K562 (cell line): Measurements from ENCODE around the gene C1orf198. TPM values are rescaled to one million over a fixed set of nuclear protein-coding genes. Genes with fewer than 3 reads are reported as not detected.

Source experiments
- ATAC-seq: fragments of 200-7000 bp; cut with Tn5 transposase; 3 replicates; pipeline ENCODE4 v1.9.1; 2020; ENCODE audit warnings: moderate library complexity
- BruUV-seq: library from RNA; stranded (reverse); fragments of 400-500 nt; replicated peaks from 2 replicates; lab custom pipeline; 2021; lab: Mats Ljungman, UMichigan
- CTCF ChIA-PET: fragments of 300-600 bp; formaldehyde crosslinking; extraction: SDS; loops from one replicate; lab custom pipeline; 2021; ENCODE audit warnings: low intra/inter-chr PET ratio; lab: Yijun Ruan, JAX
- POLR2A ChIA-PET: fragments of 300-600, 350-650 bp; sonication (Branson Sonifier 250); formaldehyde crosslinking; extraction: SDS; loops from one replicate; lab custom pipeline; 2021; ENCODE audit warnings: antibody characterized with exemption, inconsistent platforms; lab: Yijun Ruan, JAX
- DNase-seq, 4 experiments: peaks; one replicate each; pipeline versions ENCODE4 v3.0.0 to v3.0.0-alpha.2; 2011 to 2018; ENCODE audit warnings: low spot score in 3 of 4, mixed read lengths in 3 of 4; ENCODE audit errors: extremely low read depth in 1 of 4
- FAIRE-seq: peaks from 2 replicates; lab custom pipeline; 2011; peaks lifted over from hg19 to GRCh38; lab: Jason Lieb, UNC
- H2AFZ ChIP-seq: 2 replicates; pipeline ENCODE4 v1.6.0; 2011; ENCODE audit warnings: low read depth, low read length, control low read depth, inconsistent platforms
- H3K27ac ChIP-seq: fragments of 200-600 bp; 3 replicates; pipeline ENCODE4 v1.8.0; 2011; ENCODE audit warnings: low read depth, mild to moderate bottlenecking, control low read depth, inconsistent platforms, low read length, moderate library complexity, mixed read lengths; ENCODE audit errors: extremely low read depth
- H3K27me3 ChIP-seq, 2 experiments: fragments of 300-600 bp in 1 of 2; 2 replicates in 1 of 2; 3 replicates in 1 of 2; pipeline versions ENCODE4 v1.6.0 to v1.8.0; 2011; ENCODE audit warnings: inconsistent platforms in 2 of 2, low read length in 2 of 2, mild to moderate bottlenecking in 1 of 2, mixed read lengths in 1 of 2, moderate library complexity in 1 of 2; ENCODE audit not compliant: control insufficient read depth in 2 of 2, insufficient read depth in 2 of 2
- H3K36me3 ChIP-seq: fragments of 300-600 bp; 3 replicates; pipeline ENCODE4 v1.8.0; 2011; ENCODE audit warnings: mild to moderate bottlenecking, low read length, inconsistent platforms; ENCODE audit not compliant: control insufficient read depth, insufficient read depth
- H3K4me1 ChIP-seq, 2 experiments: fragments of 200-600 bp in 1 of 2; replicated peaks in 1 of 2; 2 replicates in 1 of 2; 3 replicates in 1 of 2; pipeline versions ENCODE4 v1.5.1 to v1.8.0; 2011; ENCODE audit warnings: inconsistent platforms in 2 of 2, low read length in 2 of 2, mild to moderate bottlenecking in 1 of 2, mixed read lengths in 1 of 2, moderate library complexity in 1 of 2; ENCODE audit not compliant: control insufficient read depth in 2 of 2, insufficient read depth in 2 of 2
- H3K4me2 ChIP-seq: 2 replicates; pipeline ENCODE4 v1.6.1; 2011; ENCODE audit warnings: low read length, control low read depth, inconsistent platforms, mixed read lengths; ENCODE audit not compliant: insufficient read depth
- H3K4me3 ChIP-seq: fragments of 200-600 bp; sonication (generic), shearing (Covaris generic); 2 replicates; pipeline ENCODE4 v1.5.1; 2016; ENCODE audit warnings: control low read depth, inconsistent platforms
- H3K79me2 ChIP-seq: fragments of 200-600 bp; 3 replicates; pipeline ENCODE4 v1.8.0; 2011; ENCODE audit warnings: low read length, inconsistent platforms; ENCODE audit not compliant: control insufficient read depth, insufficient read depth
- H3K9ac ChIP-seq, 2 experiments: 2 replicates each; pipeline versions ENCODE4 v1.6.0 to v1.6.1; 2011; ENCODE audit warnings: low read depth in 2 of 2, low read length in 2 of 2, control low read depth in 1 of 2, inconsistent platforms in 1 of 2, mild to moderate bottlenecking in 1 of 2, mixed read lengths in 1 of 2; ENCODE audit not compliant: insufficient read depth in 1 of 2
- H3K9me1 ChIP-seq: one replicate; pipeline ENCODE4 v1.6.0; 2011; ENCODE audit warnings: inconsistent platforms, mild to moderate bottlenecking, low read length, moderate library complexity; ENCODE audit not compliant: control insufficient read depth, insufficient read depth
- H3K9me3 ChIP-seq: replicated peaks from 2 replicates; pipeline ENCODE4 v1.5.1; 2011; ENCODE audit warnings: low read depth, low read length, inconsistent platforms; ENCODE audit not compliant: control insufficient read depth, insufficient read depth
- H4K20me1 ChIP-seq: replicated peaks from 2 replicates; pipeline ENCODE4 v1.6.1; 2011; ENCODE audit warnings: low read length, inconsistent platforms, mixed read lengths; ENCODE audit not compliant: control insufficient read depth, insufficient read depth
- BRF1 ChIP-seq: IDR thresholded peaks from 3 replicates; pipeline ENCODE4 v1.6.1; 2011; ENCODE audit warnings: borderline replicate concordance, mild to moderate bottlenecking; ENCODE audit not compliant: insufficient read length; ENCODE audit errors: extremely low read depth
- ETV1 ChIP-seq: fragments of 450-650 bp; conservative IDR thresholded peaks from 2 replicates; pipeline ENCODE4 v1.6.1; 2016; ENCODE audit warnings: missing genetic modification characterization, control low read depth, low read depth, missing compliant biosample characterization
- MTA2 ChIP-seq: fragments of 450-650 bp; IDR thresholded peaks from 2 replicates; pipeline ENCODE4 v1.6.1; 2016; ENCODE audit warnings: low read depth
- NRF1 ChIP-seq, 2 experiments: fragments of 450-650 bp; IDR thresholded peaks in 1 of 2; conservative IDR thresholded peaks in 1 of 2; 2 replicates each; pipeline ENCODE4 v1.6.1; 2014; ENCODE audit warnings: mild to moderate bottlenecking in 2 of 2
- NUFIP1 ChIP-seq: fragments of 450-650 bp; IDR thresholded peaks from 2 replicates; pipeline ENCODE4 v1.6.1; 2018; ENCODE audit not compliant: partially characterized antibody
- PTBP1 ChIP-seq: fragments of 200-400 bp; formaldehyde crosslinking; IDR thresholded peaks from 2 replicates; pipeline ENCODE4 v1.6.1; 2017; ENCODE audit warnings: low read depth, low read length
- TARDBP ChIP-seq: fragments of 450-650 bp; IDR thresholded peaks from 2 replicates; pipeline ENCODE4 v1.6.1; 2016
- ZNF561 ChIP-seq: fragments of 450-650 bp; formaldehyde crosslinking; conservative IDR thresholded peaks from 2 replicates; pipeline ENCODE4 v1.4.0; 2020; ENCODE audit warnings: mild to moderate bottlenecking, moderate library complexity
- ZNF76 ChIP-seq: fragments of 250-450 bp; sonication (Bioruptor Pico); IDR thresholded peaks from 2 replicates; pipeline ENCODE4 v1.4.0; 2020; ENCODE audit warnings: mild to moderate bottlenecking, moderate library complexity, borderline replicate concordance
- ZZZ3 ChIP-seq: fragments of 450-650 bp; IDR thresholded peaks from 2 replicates; pipeline ENCODE4 v1.6.1; 2016; ENCODE audit warnings: antibody characterized with exemption, mild to moderate bottlenecking, moderate library complexity
- WGBS: fragments of 100-300 bp; shearing (Covaris generic); methylation state at CpG from one replicate; pipeline ENCODE4 v1.1.6; 2016; ENCODE audit warnings: low coverage, mixed read lengths; ENCODE audit not compliant: insufficient coverage; ENCODE audit errors: missing lambda C conversion rate; 5-methylcytosine and 5-hydroxymethylcytosine counted together
- in situ Hi-C: fragments of 300-500 bp; cut with MboI; formaldehyde crosslinking; loops from 4 replicates; pipeline ENCODE4 v1.15.0; 2018; ENCODE audit warnings: inconsistent platforms, mixed read lengths
- intact Hi-C: fragments of 100-400 bp; cut with micrococcal nuclease; formaldehyde crosslinking; loops from 2 replicates; pipeline ENCODE4 v1.14.2; 2022
- polyA plus RNA-seq, 8 experiments: library from polyadenylated mRNA; depleted of rRNA in 4 of 8; stranded (reverse) in 5 of 8; unstranded in 3 of 8; fragments of >200 nt; fragmentation: Nextera tagmentation in 2 of 8; fragmentation: Illumina TruSeq in 1 of 8; extraction: Ambion mirVana in 2 of 8; extraction: Trizol in 1 of 8; gene quantifications; 2 replicates each; pipeline versions ENCODE4 v1.2.1 to v1.2.3, GENCODE V29; 2011 to 2014; ENCODE audit warnings: inconsistent platforms in 1 of 8, missing spikeins in 1 of 8
- total RNA-seq, 7 experiments: library from RNA; depleted of rRNA in 6 of 7; stranded (reverse); fragments of >200 nt in 6 of 7; fragmentation: Illumina TruSeq in 2 of 7; extraction: Trizol in 2 of 7; gene quantifications; 2 replicates each; pipeline versions ENCODE4 v1.2.1 to v1.2.3, GENCODE V29; 2011 to 2021; ENCODE audit warnings: low replicate concordance in 1 of 7
- TF ChIP-seq, protein P1 (sequence below), 2 experiments: fragments of 150-350 bp in 1 of 2; IDR thresholded peaks; 2 replicates each; pipeline ENCODE4 v1.6.1; 2012 to 2016; ENCODE audit warnings: low read depth in 2 of 2, low read length in 2 of 2, mild to moderate bottlenecking in 1 of 2, moderate library complexity in 1 of 2
- TF ChIP-seq, protein P2 (sequence below): fragments of 250-450 bp; sonication (Bioruptor Pico); IDR thresholded peaks from 2 replicates; pipeline ENCODE4 v1.5.0; 2020; ENCODE audit warnings: mild to moderate bottlenecking, borderline replicate concordance

The C1orf198 gene
- total and polyA plus RNA-seq, 9 of the 15 experiments (the other 6 are each of a cell fraction or from before 2014, with no cell fraction given): 2.0 to 15.1 (median 10.4) TPM

DNA sequence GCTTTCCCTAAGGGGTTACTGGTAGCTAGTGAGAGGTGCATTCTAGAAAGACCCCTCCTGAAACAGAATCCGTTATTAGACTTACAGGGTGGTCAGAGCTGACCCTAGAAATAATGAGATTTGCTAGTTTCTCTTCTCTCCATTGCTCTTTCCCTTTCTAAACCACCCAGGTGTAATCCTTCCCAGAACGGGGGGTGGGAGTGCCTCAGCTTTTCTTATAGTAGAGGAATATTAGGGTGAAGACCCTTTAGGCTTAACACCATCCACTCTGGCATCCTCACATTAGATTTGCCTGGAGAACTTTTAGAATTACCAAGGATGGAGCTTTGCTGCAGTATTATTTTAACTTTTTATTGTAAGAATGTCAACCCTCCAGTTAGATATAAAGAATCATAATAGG, 71.7 kb downstream of the C1orf198 start:
- H4K20me1 ChIP-seq: no peaks in the 10 kb centered on the region; the same call in 1 of the 2 replicates
- H3K4me3 ChIP-seq: no peak overlapping the region
- in situ Hi-C loops (no loop called here), intact Hi-C loops (loop anchor here (5.0 to 10.0 kb wide), 4 partner anchors 164 to 806 kb away; partner anchors contain the start of genes ARV1 and TTC13)
- no peaks in the 10 kb centered on the region for H3K4me1 ChIP-seq
- H3K36me3 ChIP-seq: no peaks in the 10 kb centered on the region
- no peaks in the 10 kb centered on the region for H3K9me1 ChIP-seq
- TF ChIP-seq ZNF76 (no peak), NUFIP1 (no peak), NRF1 (conservative IDR thresholded peaks at IDR 0.05 in 1 of 2, IDR thresholded peaks at IDR 0.05 in 1 of 2) (no peak), TARDBP (no peak), BRF1 (no peak), PTBP1 (no peak), MTA2 (no peak), ZZZ3 (no peak), ETV1 (tag) (no peak), ZNF561 (no peak)
- TF ChIP-seq, protein P1, sequence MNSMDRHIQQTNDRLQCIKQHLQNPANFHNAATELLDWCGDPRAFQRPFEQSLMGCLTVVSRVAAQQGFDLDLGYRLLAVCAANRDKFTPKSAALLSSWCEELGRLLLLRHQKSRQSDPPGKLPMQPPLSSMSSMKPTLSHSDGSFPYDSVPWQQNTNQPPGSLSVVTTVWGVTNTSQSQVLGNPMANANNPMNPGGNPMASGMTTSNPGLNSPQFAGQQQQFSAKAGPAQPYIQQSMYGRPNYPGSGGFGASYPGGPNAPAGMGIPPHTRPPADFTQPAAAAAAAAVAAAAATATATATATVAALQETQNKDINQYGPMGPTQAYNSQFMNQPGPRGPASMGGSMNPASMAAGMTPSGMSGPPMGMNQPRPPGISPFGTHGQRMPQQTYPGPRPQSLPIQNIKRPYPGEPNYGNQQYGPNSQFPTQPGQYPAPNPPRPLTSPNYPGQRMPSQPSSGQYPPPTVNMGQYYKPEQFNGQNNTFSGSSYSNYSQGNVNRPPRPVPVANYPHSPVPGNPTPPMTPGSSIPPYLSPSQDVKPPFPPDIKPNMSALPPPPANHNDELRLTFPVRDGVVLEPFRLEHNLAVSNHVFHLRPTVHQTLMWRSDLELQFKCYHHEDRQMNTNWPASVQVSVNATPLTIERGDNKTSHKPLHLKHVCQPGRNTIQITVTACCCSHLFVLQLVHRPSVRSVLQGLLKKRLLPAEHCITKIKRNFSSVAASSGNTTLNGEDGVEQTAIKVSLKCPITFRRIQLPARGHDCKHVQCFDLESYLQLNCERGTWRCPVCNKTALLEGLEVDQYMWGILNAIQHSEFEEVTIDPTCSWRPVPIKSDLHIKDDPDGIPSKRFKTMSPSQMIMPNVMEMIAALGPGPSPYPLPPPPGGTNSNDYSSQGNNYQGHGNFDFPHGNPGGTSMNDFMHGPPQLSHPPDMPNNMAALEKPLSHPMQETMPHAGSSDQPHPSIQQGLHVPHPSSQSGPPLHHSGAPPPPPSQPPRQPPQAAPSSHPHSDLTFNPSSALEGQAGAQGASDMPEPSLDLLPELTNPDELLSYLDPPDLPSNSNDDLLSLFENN (IDR thresholded peaks at IDR 0.05; ENCODE audit: low read depth in 2 of 2, low read length in 2 of 2): no peak
- TF ChIP-seq, protein P2, sequence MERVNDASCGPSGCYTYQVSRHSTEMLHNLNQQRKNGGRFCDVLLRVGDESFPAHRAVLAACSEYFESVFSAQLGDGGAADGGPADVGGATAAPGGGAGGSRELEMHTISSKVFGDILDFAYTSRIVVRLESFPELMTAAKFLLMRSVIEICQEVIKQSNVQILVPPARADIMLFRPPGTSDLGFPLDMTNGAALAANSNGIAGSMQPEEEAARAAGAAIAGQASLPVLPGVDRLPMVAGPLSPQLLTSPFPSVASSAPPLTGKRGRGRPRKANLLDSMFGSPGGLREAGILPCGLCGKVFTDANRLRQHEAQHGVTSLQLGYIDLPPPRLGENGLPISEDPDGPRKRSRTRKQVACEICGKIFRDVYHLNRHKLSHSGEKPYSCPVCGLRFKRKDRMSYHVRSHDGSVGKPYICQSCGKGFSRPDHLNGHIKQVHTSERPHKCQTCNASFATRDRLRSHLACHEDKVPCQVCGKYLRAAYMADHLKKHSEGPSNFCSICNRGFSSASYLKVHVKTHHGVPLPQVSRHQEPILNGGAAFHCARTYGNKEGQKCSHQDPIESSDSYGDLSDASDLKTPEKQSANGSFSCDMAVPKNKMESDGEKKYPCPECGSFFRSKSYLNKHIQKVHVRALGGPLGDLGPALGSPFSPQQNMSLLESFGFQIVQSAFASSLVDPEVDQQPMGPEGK (CRISPR knock-in tag): no peak
- TF ChIP-seq, all 486 proteins: peak for 0
- no TSS peak for BruUV-seq
- no peaks in the 10 kb centered on the region for H3K9me3 ChIP-seq
- H3K9ac ChIP-seq: no peak overlapping the region
- DNase-seq (no peak), FAIRE-seq (no peak), ATAC-seq (no peak)
- H3K4me2 ChIP-seq: no peak overlapping the region
- H3K27me3 ChIP-seq: peaks cover 33 to 68% of the 10 kb centered on the region in 2 experiments
- H3K79me2 ChIP-seq: no peaks in the 10 kb centered on the region
- CTCF ChIA-PET: interaction anchor here (1.7 kb wide), 1 partner anchor 415 kb away, joined by 16 read pairs; no protein-coding TSS in a partner anchor
- H2AFZ ChIP-seq: no peak overlapping the region
- H3K27ac ChIP-seq: no peak overlapping the region
- POLR2A ChIA-PET: interaction anchor here (0.6 kb wide), 1 partner anchor 1855 kb away, joined by 3 read pairs; no protein-coding TSS in a partner anchor
- WGBS: 5% methylated on average over 2 of the region's 2 CpGs
